Lower leg skin (tissue), 4 donors: Measurements from ENCODE around the gene DHRS2. TPM values are rescaled to one million over a fixed set of nuclear protein-coding genes. Genes with fewer than 3 reads are reported as not detected.

Experiments used
- DNase-seq, 2 donors: peaks; one replicate each; pipeline ENCODE4 v3.0.0-alpha.2; 2019; ENCODE audit warnings: low spot score in 2 of 2
- H3K4me3 ChIP-seq: fragments of 200-600 bp; sonication (generic); 2 replicates; pipeline ENCODE4 v1.5.1; 2017; ENCODE audit warnings: mild to moderate bottlenecking, low read depth; ENCODE audit not compliant: poor library complexity, severe bottlenecking
- CTCF ChIP-seq, 3 donors: fragments of 450-650 bp; IDR thresholded peaks; one replicate each; pipeline ENCODE4 v1.5.1; 2016; ENCODE audit warnings: antibody characterized with exemption in 3 of 3, mild to moderate bottlenecking in 3 of 3, moderate library complexity in 2 of 3
- POLR2A ChIP-seq, 2 donors: fragments of 450-650 bp; IDR thresholded peaks; one replicate each; pipeline ENCODE4 v1.6.1; 2016 to 2017; ENCODE audit warnings: antibody characterized with exemption in 2 of 2, mild to moderate bottlenecking in 1 of 2, moderate library complexity in 1 of 2
- WGBS, 2 donors: methylation state at CpG; one replicate each; pipeline ENCODE4 v1.1.5; 2018; 5-methylcytosine and 5-hydroxymethylcytosine counted together
- intact Hi-C: fragments of 100-400 bp; cut with DNase I; formaldehyde crosslinking; loops from one replicate; pipeline ENCODE4 v1.15.0; 2023; ENCODE audit warnings: low total_unique reads
- total RNA-seq, 4 donors: library from RNA; depleted of rRNA; stranded (reverse); fragments of >200 nt; gene quantifications; one replicate each; pipeline ENCODE4 v1.1.0, GENCODE V29; 2016

The DHRS2 gene
- total RNA-seq, 4 donors from 2014 or later: 1.9 to 6.0 TPM; not detected in 2

GRCh38 chr14:23627961-23628360 is 8.2 kb upstream of the DHRS2 start:
- H3K4me3 ChIP-seq: no peak overlapping the region
- 74 to 82% methylated on average over 6 of the region's 6 CpGs for WGBS, 2 donors
- intact Hi-C loops: no loop called here
- TF ChIP-seq CTCF (IDR thresholded peaks at IDR 0.05): no peak
- TF ChIP-seq POLR2A (IDR thresholded peaks at IDR 0.05): no peak
- DNase-seq: peak in 1 of 2 donors; percentile 4

- WGBS, 2 donors: 55 to 59% methylated on average over 2 of the region's 2 CpGs
- intact Hi-C loops: no loop called here
- DNase-seq: peak in 1 of 2 donors; percentile 36
- TF ChIP-seq POLR2A (IDR thresholded peaks at IDR 0.05) (no peak), CTCF (IDR thresholded peaks at IDR 0.05) (no peak)
- H3K4me3 ChIP-seq: no peak overlapping the region
Measured at GRCh38 chr14:23629204-23629603, 7.0 kb upstream of the DHRS2 start.

- H3K4me3 ChIP-seq: no peak overlapping the region
- DNase-seq: peak in 1 of 2 donors; percentile 48
- no peak for TF ChIP-seq CTCF (IDR thresholded peaks at IDR 0.05)
- TF ChIP-seq POLR2A (IDR thresholded peaks at IDR 0.05): no peak
- intact Hi-C loops: no loop called here
Measured at GRCh38 chr14:23629832-23630396, 6.2 kb upstream of the DHRS2 start.

GRCh38 chr14:23630687-23631086 is 5.5 kb upstream of the DHRS2 start:
- no peak for TF ChIP-seq CTCF (IDR thresholded peaks at IDR 0.05)
- no peak for TF ChIP-seq POLR2A (IDR thresholded peaks at IDR 0.05)
- no peak for DNase-seq
- intact Hi-C loops: no loop called here
- 50 to 54% methylated on average over 1 of the region's 1 CpG for WGBS, 2 donors
- no peak overlapping the region for H3K4me3 ChIP-seq

GRCh38 chr14:23631234-23631633 is 4.9 kb upstream of the DHRS2 start:
- H3K4me3 ChIP-seq: no peak overlapping the region
- no peak for TF ChIP-seq POLR2A (IDR thresholded peaks at IDR 0.05)
- no peak for TF ChIP-seq CTCF (IDR thresholded peaks at IDR 0.05)
- DNase-seq: no peak
- intact Hi-C loops: no loop called here
